HG02973 (cell line): ENCODE measurements around the gene PCSK6.

Source experiments
- ATAC-seq: cut with Tn5 transposase; IDR thresholded peaks from one replicate; pipeline ENCODE4 v1.9.1; 2021; ENCODE audit warnings: moderate library complexity; ENCODE audit not compliant: unreplicated experiment

PCSK6 gene

GRCh38 chr15:101489599-101490407 is at the start of gene PCSK6:
Gene PCSK6 (minus strand): TSS chr15:101489707. CDS start chr15:101489670, 37 bp downstream.
- ATAC-seq, result no peak

- no peak for ATAC-seq
Observed at GRCh38 chr15:101538996-101539395, 49.5 kb upstream of the PCSK6 start.

GRCh38 chr15:101538177-101538576 is 48.7 kb upstream of the PCSK6 start:
- ATAC-seq, result no peak

GRCh38 chr15:101537483-101538080 is 48.1 kb upstream of the PCSK6 start:
- ATAC-seq, result no peak

- ATAC-seq, result no peak
Observed at GRCh38 chr15:101536875-101537405, 47.4 kb upstream of the PCSK6 start.

- ATAC-seq, result no peak
Observed at GRCh38 chr15:101536166-101536874, 46.8 kb upstream of the PCSK6 start.

GRCh38 chr15:101535170-101535902 is 45.8 kb upstream of the PCSK6 start:
- ATAC-seq, result no peak

- no peak for ATAC-seq
Observed at GRCh38 chr15:101534376-101534970, 45.0 kb upstream of the PCSK6 start.

- ATAC-seq, result no peak
Observed at GRCh38 chr15:101533371-101534140, 44.0 kb upstream of the PCSK6 start.

GRCh38 chr15:101532865-101533264 is 43.4 kb upstream of the PCSK6 start:
- no peak for ATAC-seq

GRCh38 chr15:101531170-101531569 is 41.7 kb upstream of the PCSK6 start:
- ATAC-seq, result no peak

GRCh38 chr15:101530224-101530958 is 40.9 kb upstream of the PCSK6 start:
- ATAC-seq, result no peak

GRCh38 chr15:101528917-101529299 is 39.4 kb upstream of the PCSK6 start:
- no peak for ATAC-seq

GRCh38 chr15:101528108-101528916 is 38.8 kb upstream of the PCSK6 start:
- no peak for ATAC-seq

GRCh38 chr15:101526890-101527289 is 37.4 kb upstream of the PCSK6 start:
- no peak for ATAC-seq

GRCh38 chr15:101526442-101526841 is 36.9 kb upstream of the PCSK6 start:
- no peak for ATAC-seq

GRCh38 chr15:101526021-101526420 is 36.5 kb upstream of the PCSK6 start:
- ATAC-seq, result no peak

GRCh38 chr15:101525087-101525669 is 35.7 kb upstream of the PCSK6 start:
- ATAC-seq, result no peak
